Heart left ventricle (tissue), 16 donors: ENCODE data around the gene SLC22A15. TPM values are rescaled to one million over a fixed set of nuclear protein-coding genes. Genes with fewer than 3 reads are reported as not detected.
A peak's percentile ranks its signal among the peaks of the same experiment; 100 is the strongest.
"Not testable (repeated sequence)": the region's sequence is repeated elsewhere in the genome, so short reads cannot be mapped to it uniquely, and the experiment has no call there.

Experiments
- ATAC-seq, 4 donors: fragments of 200-7000 bp; cut with Tn5 transposase; one replicate each; pipeline ENCODE4 v1.9.1; 2020 to 2022; ENCODE audit warnings: moderate library complexity in 4 of 4, mild to moderate bottlenecking in 3 of 4, moderate number of reproducible peaks in 1 of 4
- DNase-seq, 5 donors: peaks; one replicate each; pipeline ENCODE4 v3.0.0-alpha.2; 2020
- H3K27ac ChIP-seq, 12 donors: fragments of 200-600 bp; sonication (generic) in 4 of 12; one replicate each; pipeline versions ENCODE4 v1.5.0 to v1.8.0; 2016 to 2022; ENCODE audit warnings: mild to moderate bottlenecking in 2 of 12
- H3K27me3 ChIP-seq, 9 donors: fragments of 200-600 bp; sonication (generic) in 2 of 9; one replicate each; pipeline versions ENCODE4 v1.5.1 to v1.8.0; 2016 to 2022; ENCODE audit warnings: mild to moderate bottlenecking in 3 of 9
- H3K36me3 ChIP-seq, 9 donors: fragments of 200-600 bp; sonication (generic) in 2 of 9; one replicate each; pipeline versions ENCODE4 v1.5.0 to v1.8.0; 2018 to 2022; ENCODE audit warnings: mild to moderate bottlenecking in 2 of 9
- H3K4me1 ChIP-seq, 12 donors: fragments of 200-600 bp; sonication (generic) in 4 of 12; one replicate each; pipeline versions ENCODE4 v1.5.0 to v1.8.0; 2016 to 2022; ENCODE audit warnings: mild to moderate bottlenecking in 3 of 12
- H3K4me3 ChIP-seq, 12 donors: fragments of 200-600 bp; sonication (generic) in 4 of 12; one replicate each; pipeline versions ENCODE4 v1.5.0 to v1.8.0; 2017 to 2022; ENCODE audit warnings: mild to moderate bottlenecking in 9 of 12, moderate library complexity in 4 of 12
- H3K9me3 ChIP-seq, 12 donors: fragments of 200-600 bp; sonication (generic) in 4 of 12; one replicate each; pipeline versions ENCODE4 v1.5.0 to v1.8.0; 2016 to 2022; ENCODE audit warnings: mild to moderate bottlenecking in 1 of 12
- POLR2A ChIP-seq, 2 donors: fragments of 450-650 bp; IDR thresholded peaks; one replicate each; pipeline ENCODE4 v1.6.1; 2017; ENCODE audit warnings: antibody characterized with exemption in 2 of 2, mild to moderate bottlenecking in 2 of 2, moderate library complexity in 2 of 2
- WGBS, 4 donors: extraction: QIAGEN DNeasy Blood & Tissue Kit in 2 of 4; methylation state at CpG; one replicate each; pipeline versions ENCODE4 v1.1.5 to v1.1.7; 2013 to 2018; 5-methylcytosine and 5-hydroxymethylcytosine counted together
- intact Hi-C, 10 donors: fragments of 100-400 bp; cut with DNase I; formaldehyde crosslinking; loops; one replicate each; pipeline versions ENCODE4 v1.11.1 to v1.14.2; 2022
- polyA plus RNA-seq, 2 donors: library from polyadenylated mRNA; stranded (reverse); fragments of 200-250 nt; gene quantifications; one replicate each; pipeline ENCODE4 v1.2.3, GENCODE V29; 2013
- total RNA-seq, 9 donors: library from RNA; depleted of rRNA in 2 of 9; stranded (reverse); fragments of >200 nt in 2 of 9; fragmentation: NEBNext Ultra II Directional in 3 of 9; extraction: Animal tissue kit (Norgen Biotek cat#: 25700) in 3 of 9; gene quantifications; one replicate each; pipeline versions ENCODE4 v1.1.0 to v1.2.4, GENCODE V29; 2016 to 2023
- TF ChIP-seq, protein P1 (sequence below), 12 donors: fragments of 200-600 bp; sonication (generic) in 4 of 12; IDR thresholded peaks; one replicate each; pipeline versions ENCODE4 v1.5.0 to v1.8.0; 2018 to 2022; ENCODE audit warnings: antibody characterized with exemption in 12 of 12, mild to moderate bottlenecking in 5 of 12
- donor health status: ischemic (EF 13 %, LVEDD 7.1; RV severe dilation, severe dysfunction).
- donor health status: healthy with polysubstance abuse.
- donor health status: DM: no; HTN: yes; CAD: no.
- donor health status: DM: no; HTN: no; CAD: no.
- donor health status: ischemic (EF 25% LVEDD 6.9; RV normal size, moderate dysfunction).
- donor health status: ischemic (EF 25% LVEDD 5.7; RV mildly dilated, moderate dysfunction).
- donor health status: healthy.
- donor health status: DM: yes; HTN: yes; CAD: no.
- donor health status: ischemic (EF 35%, LVEDD 5.7; RV mildly dilated, moderate dysfunction).
- donor health status: nonischemic (EF 11% LVEDD 7.7; RV severe dilation, severe dysfunction).
- donor health status: DM: yes; HTN: yes; CAD: no.
- donor health status: PGD.
- donor health status: ischemic (EF 29% LVEDD 5.4; RV normal size, mild dysfunction).
- donor health status: nonischemic (EF 23%, LVEDD 6.1; RV moderate dilation, normal function).

Gene SLC22A15
- total and polyA plus RNA-seq, 11 donors, result 2.7 to 9.4 (median 7.9) TPM

DNA sequence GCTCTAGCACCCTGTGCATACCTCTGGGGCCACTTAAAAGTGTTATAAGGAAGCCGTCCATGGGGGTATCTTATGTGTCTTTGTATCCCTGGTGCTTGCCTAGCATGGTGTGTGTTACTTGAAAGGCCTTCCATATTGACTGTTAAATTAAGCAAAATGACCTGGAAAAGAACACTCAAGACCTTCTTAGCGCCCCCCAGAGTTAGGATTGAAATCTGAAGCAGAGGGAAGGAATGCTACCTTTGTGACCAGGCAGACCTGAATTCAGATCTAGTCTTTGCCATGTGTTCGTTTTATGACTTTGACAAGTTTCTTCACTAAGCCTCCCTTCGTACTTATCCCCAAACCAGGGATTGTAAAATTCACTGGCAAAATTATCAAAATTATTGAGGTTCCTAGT is 59.9 kb downstream of the SLC22A15 start:
- no peak for TF ChIP-seq POLR2A (IDR thresholded peaks at IDR 0.05)
- DNase-seq, result no peak
- Histone ChIP-seq H3K4me3 (no peak overlapping the region), H3K36me3 (peaks cover 0 to 74% (median 48%) of the 10 kb centered on the region in 9 donors), H3K4me1 (no peaks in the 10 kb centered on the region), H3K27me3 (no peaks in the 10 kb centered on the region), H3K27ac (no peak overlapping the region), H3K9me3 (no peaks in the 10 kb centered on the region)
- ATAC-seq, result no peak
- intact Hi-C loops, result no loop called here
- WGBS, 4 donors, result 70 to 82% (median 79%) methylated on average over 4 of the region's 4 CpGs

DNA sequence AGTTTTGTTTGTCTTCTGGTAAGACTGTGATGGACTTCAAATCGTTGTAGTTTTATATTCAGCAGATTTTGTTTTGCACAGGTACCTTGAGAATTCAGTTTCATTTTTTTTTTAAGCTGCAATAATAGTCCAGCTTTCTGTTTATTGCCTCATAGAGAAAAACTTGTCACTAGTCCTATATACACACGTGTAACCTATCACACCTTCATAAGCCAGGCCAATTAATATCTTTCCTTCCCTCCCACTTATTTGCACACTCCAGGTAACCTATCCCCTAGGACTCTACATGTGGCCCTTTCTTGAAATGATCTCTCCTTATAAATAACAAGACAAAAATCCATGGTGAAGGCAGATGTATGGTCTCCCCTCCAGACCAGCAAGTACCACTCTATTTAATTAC is 62.4 kb downstream of the SLC22A15 start:
- no peak overlapping the region for H3K27ac ChIP-seq
- TF ChIP-seq POLR2A (IDR thresholded peaks at IDR 0.05), result no peak
- TF ChIP-seq, protein P1, sequence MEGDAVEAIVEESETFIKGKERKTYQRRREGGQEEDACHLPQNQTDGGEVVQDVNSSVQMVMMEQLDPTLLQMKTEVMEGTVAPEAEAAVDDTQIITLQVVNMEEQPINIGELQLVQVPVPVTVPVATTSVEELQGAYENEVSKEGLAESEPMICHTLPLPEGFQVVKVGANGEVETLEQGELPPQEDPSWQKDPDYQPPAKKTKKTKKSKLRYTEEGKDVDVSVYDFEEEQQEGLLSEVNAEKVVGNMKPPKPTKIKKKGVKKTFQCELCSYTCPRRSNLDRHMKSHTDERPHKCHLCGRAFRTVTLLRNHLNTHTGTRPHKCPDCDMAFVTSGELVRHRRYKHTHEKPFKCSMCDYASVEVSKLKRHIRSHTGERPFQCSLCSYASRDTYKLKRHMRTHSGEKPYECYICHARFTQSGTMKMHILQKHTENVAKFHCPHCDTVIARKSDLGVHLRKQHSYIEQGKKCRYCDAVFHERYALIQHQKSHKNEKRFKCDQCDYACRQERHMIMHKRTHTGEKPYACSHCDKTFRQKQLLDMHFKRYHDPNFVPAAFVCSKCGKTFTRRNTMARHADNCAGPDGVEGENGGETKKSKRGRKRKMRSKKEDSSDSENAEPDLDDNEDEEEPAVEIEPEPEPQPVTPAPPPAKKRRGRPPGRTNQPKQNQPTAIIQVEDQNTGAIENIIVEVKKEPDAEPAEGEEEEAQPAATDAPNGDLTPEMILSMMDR (IDR thresholded peaks at IDR 0.05), result no peak
- peaks cover 0 to 59% (median 29%) of the 10 kb centered on the region in 9 donors for H3K36me3 ChIP-seq
- H3K4me3 ChIP-seq, result no peak overlapping the region
- H3K27me3 ChIP-seq, result no peaks in the 10 kb centered on the region
- H3K4me1 ChIP-seq, result no peaks in the 10 kb centered on the region
- WGBS, 4 donors, result 38 to 71% (median 55%) methylated on average over 1 to 2 of the region's 2 CpGs
- no peaks in the 10 kb centered on the region for H3K9me3 ChIP-seq
- ATAC-seq (no peak), DNase-seq (no peak)
- intact Hi-C loops, result no loop called here

DNA sequence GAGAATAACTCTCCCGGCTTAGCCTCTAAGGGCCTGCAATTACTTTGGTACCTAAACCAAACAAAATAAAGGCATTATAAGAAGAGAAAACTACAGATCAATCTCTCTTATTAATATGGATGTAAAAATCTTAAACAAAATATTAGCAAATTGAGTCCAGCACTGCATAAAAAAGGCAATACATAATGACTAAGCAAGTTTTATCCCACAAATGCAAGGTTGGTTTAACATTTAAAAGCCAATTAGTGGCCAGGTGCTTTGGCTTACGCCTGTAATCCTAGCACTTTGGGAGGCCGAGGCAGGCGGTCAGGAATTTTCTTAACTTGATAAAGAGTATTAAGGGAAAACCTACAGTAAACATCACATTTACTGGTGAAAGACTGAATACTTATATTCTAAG is 67.8 kb downstream of the SLC22A15 start:
- no peak overlapping the region for H3K4me3 ChIP-seq
- H3K9me3 ChIP-seq, result no peaks in the 10 kb centered on the region
- TF ChIP-seq POLR2A (IDR thresholded peaks at IDR 0.05), result no peak
- TF ChIP-seq, protein P1 (IDR thresholded peaks at IDR 0.05), result no peak
- H3K36me3 ChIP-seq, result peaks cover 0 to 20% (median 0%) of the 10 kb centered on the region in 9 donors
- no peaks in the 10 kb centered on the region for H3K4me1 ChIP-seq
- H3K27me3 ChIP-seq, result no peaks in the 10 kb centered on the region
- H3K27ac ChIP-seq, result no peak overlapping the region
- intact Hi-C loops, result no loop called here
- ATAC-seq (no peak), DNase-seq (no peak)
- 91 to 97% (median 95%) methylated on average over 4 of the region's 4 CpGs for WGBS, 4 donors

- DNase-seq, H3K36me3 ChIP-seq, H3K4me1 ChIP-seq, H3K4me3 ChIP-seq, intact Hi-C loops, H3K9me3 ChIP-seq, ATAC-seq, H3K27ac ChIP-seq, H3K27me3 ChIP-seq: not testable (repeated sequence)
- 85 to 94% (median 90%) methylated on average over 7 to 8 of the region's 8 CpGs for WGBS, 4 donors
Measured at GRCh38 chr1:116046933-116047332, 70.6 kb downstream of the SLC22A15 start.

GRCh38 chr1:116051896-116052295 is 75.6 kb downstream of the SLC22A15 start:
- ATAC-seq, H3K36me3 ChIP-seq, H3K9me3 ChIP-seq, DNase-seq, intact Hi-C loops, H3K4me1 ChIP-seq, H3K27me3 ChIP-seq, H3K27ac ChIP-seq, H3K4me3 ChIP-seq: not testable (repeated sequence)
- 95 to 98% (median 97%) methylated on average over 12 to 16 of the region's 16 CpGs for WGBS, 4 donors

DNA sequence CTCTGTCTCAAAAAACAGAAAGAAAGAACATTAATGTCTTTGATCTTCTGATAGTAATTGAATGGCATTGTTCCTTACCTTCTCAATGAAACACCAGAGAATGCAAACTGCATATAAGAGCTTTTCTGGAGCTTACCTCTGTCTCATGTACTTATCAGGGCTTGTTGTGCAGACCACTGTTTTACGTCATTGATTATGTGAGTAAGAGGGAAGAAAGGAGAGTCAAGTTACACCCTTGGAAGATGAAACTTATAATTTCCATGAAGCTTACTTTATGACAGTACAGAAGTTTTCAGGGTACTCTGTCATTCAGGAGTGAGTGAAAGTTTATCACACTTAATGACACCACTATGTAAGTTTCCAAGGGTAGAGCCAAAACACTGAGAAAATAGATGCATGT is 85.9 kb downstream of the SLC22A15 start:
- intact Hi-C loops, result no loop called here
- TF ChIP-seq POLR2A (IDR thresholded peaks at IDR 0.05), result no peak
- TF ChIP-seq, protein P1 (IDR thresholded peaks at IDR 0.05), result no peak
- ATAC-seq (peak in 1 of 4 donors; percentile 38), DNase-seq (no peak)
- Histone ChIP-seq H3K4me3 (no peak overlapping the region), H3K36me3 (peaks cover 0 to 35% (median 24%) of the 10 kb centered on the region in 9 donors), H3K27ac (no peak overlapping the region), H3K9me3 (peaks cover 0 to 19% (median 7%) of the 10 kb centered on the region in 12 donors), H3K27me3 (no peaks in the 10 kb centered on the region), H3K4me1 (peaks cover 0 to 7% (median 0%) of the 10 kb centered on the region in 12 donors)
- WGBS, 4 donors, result 72 to 91% (median 73%) methylated on average over 1 of the region's 1 CpG
